A673 (cell line): ENCODE data around the gene SLC25A5.

Experiments
- CTCF ChIP-seq: fragments of 300-800, 200-600 bp; sonication (generic); conservative IDR thresholded peaks from 2 replicates; pipeline ENCODE4 v1.5.1; 2017; ENCODE audit warnings: low read depth, mild to moderate bottlenecking, antibody characterized with exemption, low read length, moderate library complexity, mixed read lengths
- EZH2 ChIP-seq: fragments of 200-600 bp; sonication (generic); IDR thresholded peaks from 2 replicates; pipeline ENCODE4 v1.6.1; 2017; ENCODE audit warnings: borderline replicate concordance, low read depth, mild to moderate bottlenecking, mixed read lengths, antibody characterized with exemption, low read length; ENCODE audit not compliant: poor library complexity, severe bottlenecking

- TF ChIP-seq CTCF (no peak), EZH2 (no peak)
Observed at GRCh38 chrX:119479845-119480244, 11.6 kb downstream of the SLC25A5 start.
